GM19025 (cell line): ENCODE data around the gene CDH7.

Experiments used
- ATAC-seq: cut with Tn5 transposase; IDR thresholded peaks from one replicate; pipeline ENCODE4 v1.9.1; 2021; ENCODE audit warnings: mild to moderate bottlenecking, low read depth, moderate library complexity; ENCODE audit not compliant: unreplicated experiment

The CDH7 gene

GRCh38 chr18:65762556-65762955 is 11.7 kb downstream of the CDH7 start:
- ATAC-seq = no peak

DNA sequence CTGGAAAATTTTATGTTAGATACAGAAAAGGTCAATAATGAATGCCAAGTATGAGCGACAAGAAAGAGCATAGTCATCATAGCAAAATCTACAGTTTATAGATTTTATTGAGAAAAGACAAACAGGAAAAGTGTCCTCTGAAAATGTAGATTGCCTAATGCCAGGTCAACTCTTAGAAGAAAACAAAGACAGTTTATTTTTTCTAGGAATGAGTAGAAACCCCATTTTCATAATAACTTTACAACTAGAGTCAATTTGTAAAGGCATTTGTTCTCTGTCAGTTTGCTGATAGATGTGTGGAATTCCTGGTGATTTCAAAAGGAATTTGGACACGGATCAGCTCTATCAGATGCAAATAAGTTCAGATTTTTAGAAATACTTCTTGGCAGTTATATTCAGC is 16.6 kb downstream of the CDH7 start:
- no peak for ATAC-seq

DNA sequence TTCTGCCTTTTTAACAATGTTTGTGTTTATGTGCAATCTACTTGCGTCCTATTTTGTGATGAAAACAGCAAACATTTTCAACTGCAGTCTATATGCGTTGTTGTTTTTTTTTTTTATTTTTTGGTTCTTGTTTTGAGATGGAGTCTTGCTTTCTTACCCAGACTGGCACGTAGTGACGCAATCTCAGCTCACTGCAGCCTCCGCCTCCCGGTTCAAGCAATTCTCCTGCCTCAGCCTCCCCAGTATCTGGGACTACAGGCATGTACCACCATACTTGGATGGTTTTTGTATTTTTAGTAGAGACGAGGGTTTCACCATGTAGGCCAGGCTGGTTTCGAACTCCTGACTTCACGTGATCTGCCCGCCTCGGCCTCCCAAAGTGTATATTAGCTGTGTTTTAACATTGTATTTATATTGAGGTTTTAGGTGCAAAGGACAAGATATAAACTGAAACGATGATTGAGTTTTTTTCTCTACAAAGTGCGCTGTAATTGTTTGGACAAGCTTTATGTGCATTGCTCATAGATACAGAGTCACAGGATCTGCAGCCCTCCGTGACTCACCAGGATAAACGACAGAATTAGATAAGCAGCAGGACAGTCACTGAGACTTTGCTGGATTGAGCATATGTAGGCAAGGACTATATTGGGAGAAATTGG is 17.4 kb downstream of the CDH7 start:
- no peak for ATAC-seq

GRCh38 chr18:65769652-65770051 is 18.8 kb downstream of the CDH7 start:
- no peak for ATAC-seq

DNA sequence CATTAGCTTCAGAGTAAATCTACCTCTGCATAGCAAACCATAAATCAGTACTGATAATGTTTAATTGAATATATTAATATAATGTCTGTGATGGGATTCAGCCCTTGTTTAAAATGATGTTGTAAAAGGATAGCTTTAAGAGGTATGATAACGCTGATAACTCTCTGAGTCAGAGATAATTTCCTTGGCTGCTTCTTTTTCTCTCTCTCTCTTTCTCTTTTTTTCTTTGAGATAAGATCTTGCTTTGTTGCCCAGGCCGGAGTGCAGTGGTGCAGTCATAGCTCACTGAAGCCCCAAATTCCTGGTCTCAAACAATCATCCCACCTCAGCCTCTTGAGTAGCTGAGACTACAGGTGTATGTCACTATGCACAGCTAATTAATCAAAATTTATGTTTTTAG is 35.7 kb downstream of the CDH7 start:
- ATAC-seq = no peak

DNA sequence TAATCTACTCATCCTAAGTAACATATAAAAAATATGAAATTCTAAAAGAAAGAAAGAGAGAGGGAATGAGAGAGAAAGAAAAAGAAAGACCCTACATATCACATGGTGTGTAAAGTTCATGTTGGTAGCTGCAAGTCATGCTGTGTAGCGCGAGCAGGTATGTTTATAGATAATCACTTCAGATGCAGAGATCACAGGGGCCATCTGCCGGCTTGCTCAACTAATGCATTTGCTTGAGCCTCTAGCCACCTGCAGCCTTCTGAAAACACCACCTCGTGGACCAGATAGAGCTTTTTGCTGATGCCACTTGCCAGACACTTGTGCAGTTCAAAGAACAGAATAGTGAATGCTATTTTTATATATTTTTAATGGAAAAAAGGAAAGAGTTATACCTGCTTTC is 37.6 kb downstream of the CDH7 start:
- ATAC-seq = no peak

DNA sequence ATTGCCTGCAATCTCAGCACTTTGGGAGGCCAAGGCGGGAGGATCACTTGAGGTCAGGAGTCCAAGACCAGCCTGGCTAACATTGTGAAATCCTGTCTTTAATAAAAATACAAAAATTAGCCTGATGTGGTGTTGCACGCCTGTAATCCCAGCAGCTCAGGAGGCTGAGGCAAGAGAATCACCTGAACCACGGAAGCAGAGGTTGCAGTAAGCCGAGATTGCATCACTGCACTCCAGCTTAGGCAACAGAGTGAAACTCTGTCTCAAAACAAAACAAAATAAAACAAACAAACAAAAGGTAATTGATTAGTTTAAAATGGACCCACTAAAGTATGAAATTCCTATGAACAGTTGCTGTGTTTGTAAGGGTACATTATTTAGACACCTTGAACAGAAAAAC is 39.8 kb downstream of the CDH7 start:
- no peak for ATAC-seq

DNA sequence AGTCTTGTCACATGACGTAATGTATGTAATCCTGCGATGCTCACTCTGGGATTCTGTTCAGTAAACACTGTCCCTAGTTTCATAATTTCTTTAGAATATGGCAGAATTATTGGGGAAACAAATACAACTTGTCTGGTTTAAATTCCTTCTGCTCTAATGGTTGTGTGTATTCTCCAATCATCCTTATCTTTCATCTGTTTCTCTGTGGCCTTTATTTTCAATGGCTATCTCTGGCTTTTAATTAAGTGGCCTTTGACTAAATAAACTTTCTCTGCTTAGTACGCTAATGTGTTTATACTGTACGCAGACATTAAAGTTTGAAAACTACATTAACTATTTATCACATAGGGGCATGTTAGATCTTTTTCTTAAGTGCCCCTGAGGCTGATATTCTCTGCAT is 40.9 kb downstream of the CDH7 start:
- no peak for ATAC-seq

DNA sequence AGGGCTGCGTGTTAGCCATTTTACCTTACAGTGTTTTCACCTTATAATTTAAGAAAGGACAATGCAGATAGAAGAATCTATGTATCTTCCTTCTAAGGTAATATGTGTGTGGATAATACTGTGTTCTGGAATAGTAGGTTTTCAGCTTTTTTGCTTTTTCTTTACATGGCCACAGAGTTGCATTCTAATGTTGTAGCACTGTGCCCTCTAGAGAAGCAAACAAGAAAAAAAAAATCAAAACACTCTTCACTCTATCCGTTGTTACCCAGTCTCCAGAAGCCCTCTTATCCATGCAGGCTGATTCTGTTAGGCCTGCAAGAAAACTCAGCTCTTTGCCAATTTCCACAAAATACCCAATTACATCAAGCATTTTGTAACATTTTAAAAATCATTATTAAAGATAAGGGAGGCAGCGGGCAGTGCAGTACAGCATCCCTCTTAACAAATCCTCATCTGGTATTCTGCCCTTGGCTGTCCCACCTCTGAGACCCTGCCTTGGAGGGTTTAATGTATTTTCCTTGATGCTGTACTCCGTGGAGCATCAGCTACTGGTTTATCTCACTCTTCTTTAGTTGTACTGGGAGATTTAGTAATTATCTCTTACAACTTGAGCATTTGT is 41.8 kb downstream of the CDH7 start:
- no peak for ATAC-seq

- no peak for ATAC-seq
These were observed 57.9 kb downstream of the CDH7 start for GRCh38 chr18:65808759-65809158.

- no peak for ATAC-seq
These were observed 60.5 kb downstream of the CDH7 start for GRCh38 chr18:65811307-65811706.

DNA sequence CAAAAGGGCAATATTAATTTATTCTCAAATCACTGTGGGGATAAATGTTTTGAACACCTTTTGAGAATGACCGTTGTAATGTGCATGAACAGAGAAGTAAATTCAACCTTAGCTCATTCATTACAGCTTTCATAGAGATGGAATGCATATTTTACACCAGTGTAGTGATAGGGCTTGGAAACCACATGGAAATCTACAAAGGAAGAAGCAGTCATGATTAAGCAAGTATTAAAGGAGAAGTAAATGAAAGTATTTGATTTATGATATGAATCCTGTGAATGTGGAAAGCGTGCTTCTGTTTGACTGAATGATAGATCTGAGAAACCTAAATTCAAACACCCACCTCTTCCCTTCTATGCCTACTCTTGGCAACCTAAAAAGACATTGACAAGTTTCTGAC is 64.7 kb downstream of the CDH7 start:
- ATAC-seq = no peak

GRCh38 chr18:65817178-65817577 is 66.4 kb downstream of the CDH7 start:
- ATAC-seq = no peak

DNA sequence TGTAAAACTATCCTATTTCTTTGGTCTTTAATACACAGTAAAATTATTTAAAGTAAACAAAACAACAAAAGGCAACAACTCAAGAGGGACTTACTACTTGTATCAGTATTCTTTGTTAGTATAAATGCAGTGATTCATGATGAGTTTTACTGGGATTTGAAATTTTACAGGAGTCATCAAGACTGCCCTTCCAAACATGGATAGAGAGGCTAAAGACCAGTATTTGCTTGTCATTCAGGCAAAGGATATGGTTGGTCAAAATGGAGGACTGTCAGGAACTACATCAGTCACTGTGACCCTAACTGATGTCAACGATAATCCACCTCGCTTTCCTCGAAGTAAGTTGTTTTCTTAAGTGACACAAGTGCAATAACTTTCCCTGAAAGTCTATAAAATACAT is 71.1 kb downstream of the CDH7 start:
- ATAC-seq = no peak

GRCh38 chr18:65822826-65823225 is 72.0 kb downstream of the CDH7 start:
- ATAC-seq = no peak

DNA sequence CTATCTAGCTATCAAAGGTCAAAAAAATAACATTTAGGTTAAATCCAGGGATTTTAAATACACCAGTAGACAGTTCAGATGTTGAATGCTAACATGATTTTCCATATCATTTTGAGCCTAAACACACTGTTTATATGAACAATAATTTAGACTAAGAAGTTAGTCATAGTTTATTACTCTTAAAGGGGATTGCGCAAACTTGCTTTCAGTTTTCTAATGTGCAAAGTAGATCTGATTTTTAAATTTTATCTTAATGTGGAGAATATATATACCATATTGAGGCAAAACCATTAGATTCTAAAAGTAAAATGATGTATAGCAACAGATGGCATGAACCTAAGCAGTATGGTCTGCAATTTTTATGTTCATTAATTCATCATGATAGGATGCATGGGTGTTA is 76.6 kb downstream of the CDH7 start:
- no peak for ATAC-seq

DNA sequence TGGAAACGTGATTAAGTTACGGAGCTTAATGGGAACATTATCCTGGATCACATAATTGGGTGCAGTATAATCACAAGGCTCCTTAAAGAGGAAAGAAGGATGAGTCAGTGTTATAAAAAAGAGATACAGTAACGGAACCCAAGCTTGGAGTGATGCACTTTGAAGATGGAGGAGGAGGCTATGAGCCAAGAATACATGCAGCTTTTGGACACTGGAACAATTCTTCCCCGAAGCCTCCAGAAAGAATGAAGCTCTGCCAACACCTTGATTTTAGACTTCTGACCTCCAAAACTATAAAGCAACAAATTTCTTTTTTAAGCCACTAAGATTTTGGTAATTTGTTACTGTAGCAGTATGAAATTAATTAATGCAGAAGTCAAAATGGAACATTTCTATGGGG is 85.1 kb downstream of the CDH7 start:
- ATAC-seq = no peak

GRCh38 chr18:65846107-65846506 is 95.3 kb downstream of the CDH7 start:
- ATAC-seq = no peak

- ATAC-seq = no peak
These were observed 101.5 kb downstream of the CDH7 start for GRCh38 chr18:65852273-65852672.

DNA sequence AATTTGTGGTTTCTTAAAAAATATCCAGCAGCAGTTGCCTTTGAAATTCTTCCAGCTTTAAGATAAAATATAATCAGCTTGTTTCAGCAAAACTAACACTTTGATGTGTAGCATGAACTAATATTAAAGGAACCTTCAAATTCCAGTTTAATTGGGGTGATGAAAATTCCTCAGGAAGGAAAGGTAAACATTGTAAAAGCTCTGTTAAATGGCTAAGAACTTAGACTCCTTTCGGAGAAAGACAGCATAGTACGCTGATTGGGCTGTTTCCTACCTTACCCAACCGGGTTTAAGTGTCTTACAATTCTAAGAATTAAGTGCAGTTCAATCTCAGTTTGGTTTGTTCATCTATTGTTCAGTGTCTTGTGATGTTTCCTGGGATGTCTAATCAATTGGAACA is 108.3 kb downstream of the CDH7 start:
- no peak for ATAC-seq

- no peak for ATAC-seq
These were observed 118.7 kb downstream of the CDH7 start for GRCh38 chr18:65869527-65869926.

DNA sequence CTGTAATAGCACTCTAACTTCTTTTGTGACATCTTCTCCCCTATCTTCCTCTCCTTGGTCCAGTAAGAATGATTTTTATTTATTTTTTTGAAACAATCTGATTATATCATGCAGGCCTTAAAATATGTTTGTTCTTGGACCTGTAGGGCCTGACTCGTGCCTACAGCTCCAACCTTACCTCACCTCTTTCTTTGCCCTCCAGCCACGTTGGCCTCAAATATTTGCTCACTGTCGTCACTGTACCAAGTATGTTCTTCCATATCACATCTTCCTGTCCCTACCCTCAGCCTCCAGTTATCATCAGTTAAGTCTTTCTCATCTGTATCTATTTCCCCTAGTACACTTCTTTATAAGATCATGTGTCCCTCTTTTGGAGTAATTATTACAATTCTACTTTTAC is 125.5 kb downstream of the CDH7 start:
- ATAC-seq = no peak

DNA sequence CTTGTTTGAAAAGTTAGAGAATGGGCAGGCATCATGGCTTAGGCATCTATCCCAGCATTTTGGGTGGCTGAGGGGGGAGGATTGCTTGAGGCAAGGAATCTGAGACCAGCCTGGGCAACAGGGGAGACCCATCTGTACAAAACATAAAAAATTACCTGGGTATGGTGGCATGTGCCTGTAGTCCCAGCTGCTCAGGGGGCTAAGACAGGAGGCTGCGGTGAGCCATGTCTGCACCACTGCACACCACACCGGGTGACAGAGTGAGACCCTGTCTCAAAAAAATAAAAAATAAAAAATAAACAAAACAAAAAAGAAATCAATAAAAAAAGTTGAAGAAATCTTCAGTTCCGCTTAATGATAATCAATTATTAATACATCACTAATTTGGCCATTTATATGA is 146.5 kb downstream of the CDH7 start:
- ATAC-seq = no peak
